SU-DHL-6 (cell line): Measurements from ENCODE around the gene EML6.

Experiments
- H2AFZ ChIP-seq: fragments of 200-600 bp; sonication (generic); 2 replicates; pipeline ENCODE4 v1.6.1; 2014; ENCODE audit warnings: low read depth, mild to moderate bottlenecking, moderate library complexity, mixed read lengths, antibody characterized with exemption, low read length; ENCODE audit not compliant: severe bottlenecking
- H3F3A ChIP-seq: fragments of 200-600 bp; shearing (Covaris generic); 2 replicates; pipeline ENCODE4 v1.6.0; 2016; ENCODE audit warnings: antibody characterized with exemption, mild to moderate bottlenecking; ENCODE audit not compliant: insufficient read depth
- H3K27ac ChIP-seq: fragments of 200-600 bp; sonication (generic); 2 replicates; pipeline ENCODE4 v1.5.1; 2016; ENCODE audit warnings: low read depth, mild to moderate bottlenecking, low read length, moderate library complexity, mixed read lengths
- H3K27me3 ChIP-seq: fragments of 200-600 bp; sonication (generic), shearing (Covaris generic); 2 replicates; pipeline ENCODE4 v1.6.0; 2014; ENCODE audit warnings: mild to moderate bottlenecking, low read length
- H3K36me3 ChIP-seq: fragments of 200-600 bp; sonication (generic); 2 replicates; pipeline ENCODE4 v1.6.1; 2014; ENCODE audit warnings: mild to moderate bottlenecking, low read length, mixed read lengths
- H3K4me2 ChIP-seq: fragments of 300-600, 200-600 bp; shearing (Covaris generic), sonication (generic); 2 replicates; pipeline ENCODE4 v1.6.0; 2014; ENCODE audit warnings: low read length, low read depth, mild to moderate bottlenecking; ENCODE audit not compliant: poor library complexity, severe bottlenecking
- H3K4me3 ChIP-seq: fragments of 200-600 bp; sonication (generic); 2 replicates; pipeline ENCODE4 v1.5.1; 2014; ENCODE audit warnings: antibody characterized with exemption, low read length, mild to moderate bottlenecking, mixed read lengths; ENCODE audit not compliant: insufficient read depth, poor library complexity, severe bottlenecking
- H3K79me2 ChIP-seq: fragments of 200-600 bp; sonication (generic); 2 replicates; pipeline ENCODE4 v1.6.1; 2014; ENCODE audit warnings: mild to moderate bottlenecking, low read length, moderate library complexity; ENCODE audit not compliant: insufficient read depth
- H3K9ac ChIP-seq: fragments of 200-600 bp; sonication (generic); 2 replicates; pipeline ENCODE4 v1.7.0; 2014; ENCODE audit warnings: mild to moderate bottlenecking, low read length
- H3K9me2 ChIP-seq: fragments of 200-600 bp; sonication (generic); replicated peaks from 2 replicates; pipeline ENCODE4 v1.6.1; 2014; ENCODE audit warnings: low read length; ENCODE audit not compliant: insufficient read depth
- H3K9me3 ChIP-seq: fragments of 200-600 bp; sonication (generic); 2 replicates; pipeline ENCODE4 v1.6.1; 2014; ENCODE audit warnings: low read length, mixed read lengths; ENCODE audit not compliant: insufficient read depth
- H4K20me1 ChIP-seq: fragments of 200-600 bp; sonication (generic); 2 replicates; pipeline ENCODE4 v1.6.1; 2014; ENCODE audit warnings: low read depth, mild to moderate bottlenecking, antibody characterized with exemption, low read length, moderate library complexity, mixed read lengths
- EZH2phosphoT487 ChIP-seq: fragments of 200-600 bp; sonication (generic), shearing (Covaris generic); conservative IDR thresholded peaks from 2 replicates; pipeline ENCODE4 v1.6.1; 2018; ENCODE audit warnings: mild to moderate bottlenecking, antibody characterized with exemption, low read length, moderate library complexity, mixed read lengths
- TF ChIP-seq, protein P1 (sequence below): fragments of 200-600 bp; sonication (generic); IDR thresholded peaks from one replicate; pipeline ENCODE4 v1.5.1; 2017; ENCODE audit warnings: antibody characterized with exemption, mild to moderate bottlenecking, low read length, moderate library complexity; ENCODE audit not compliant: insufficient read depth, poor library complexity, severe bottlenecking

EML6 gene

GRCh38 chr2:54850171-54851122 lies 127.0 kb downstream of the EML6 start:
- no peaks in the 10 kb centered on the region for H3F3A ChIP-seq
- no peaks in the 10 kb centered on the region for H3K9me3 ChIP-seq
- no peak overlapping the region for H3K27ac ChIP-seq
- no peaks in the 10 kb centered on the region for H3K9me2 ChIP-seq
- H2AFZ ChIP-seq: no peak overlapping the region
- TF ChIP-seq EZH2phosphoT487: no peak
- TF ChIP-seq, protein P1, sequence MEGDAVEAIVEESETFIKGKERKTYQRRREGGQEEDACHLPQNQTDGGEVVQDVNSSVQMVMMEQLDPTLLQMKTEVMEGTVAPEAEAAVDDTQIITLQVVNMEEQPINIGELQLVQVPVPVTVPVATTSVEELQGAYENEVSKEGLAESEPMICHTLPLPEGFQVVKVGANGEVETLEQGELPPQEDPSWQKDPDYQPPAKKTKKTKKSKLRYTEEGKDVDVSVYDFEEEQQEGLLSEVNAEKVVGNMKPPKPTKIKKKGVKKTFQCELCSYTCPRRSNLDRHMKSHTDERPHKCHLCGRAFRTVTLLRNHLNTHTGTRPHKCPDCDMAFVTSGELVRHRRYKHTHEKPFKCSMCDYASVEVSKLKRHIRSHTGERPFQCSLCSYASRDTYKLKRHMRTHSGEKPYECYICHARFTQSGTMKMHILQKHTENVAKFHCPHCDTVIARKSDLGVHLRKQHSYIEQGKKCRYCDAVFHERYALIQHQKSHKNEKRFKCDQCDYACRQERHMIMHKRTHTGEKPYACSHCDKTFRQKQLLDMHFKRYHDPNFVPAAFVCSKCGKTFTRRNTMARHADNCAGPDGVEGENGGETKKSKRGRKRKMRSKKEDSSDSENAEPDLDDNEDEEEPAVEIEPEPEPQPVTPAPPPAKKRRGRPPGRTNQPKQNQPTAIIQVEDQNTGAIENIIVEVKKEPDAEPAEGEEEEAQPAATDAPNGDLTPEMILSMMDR: no peak
- no peak overlapping the region for H3K4me2 ChIP-seq
- H4K20me1 ChIP-seq: no peaks in the 10 kb centered on the region
- 0 out of 2 replicates have a peak, but pooled peaks cover 3% of the 10 kb centered on the region for H3K36me3 ChIP-seq
- H3K4me3 ChIP-seq: no peak overlapping the region
- H3K79me2 ChIP-seq: no peaks in the 10 kb centered on the region
- H3K9ac ChIP-seq: no peak overlapping the region
- no peaks in the 10 kb centered on the region for H3K27me3 ChIP-seq

GRCh38 chr2:54853616-54854310 lies 130.3 kb downstream of the EML6 start:
- no peak overlapping the region for H3K4me2 ChIP-seq
- no peaks in the 10 kb centered on the region for H3K9me3 ChIP-seq
- H2AFZ ChIP-seq: no peak overlapping the region
- H3K9me2 ChIP-seq: no peaks in the 10 kb centered on the region
- no peaks in the 10 kb centered on the region for H3K27me3 ChIP-seq
- H3K27ac ChIP-seq: no peak overlapping the region
- TF ChIP-seq, protein P1: no peak
- TF ChIP-seq EZH2phosphoT487: no peak
- H3K79me2 ChIP-seq: no peaks in the 10 kb centered on the region
- no peaks in the 10 kb centered on the region for H3F3A ChIP-seq
- H4K20me1 ChIP-seq: no peaks in the 10 kb centered on the region
- H3K36me3 ChIP-seq: 0 out of 2 replicates have a peak, but pooled peaks cover 2% of the 10 kb centered on the region
- H3K4me3 ChIP-seq: no peak overlapping the region
- no peak overlapping the region for H3K9ac ChIP-seq

- H3K9me3 ChIP-seq: no peaks in the 10 kb centered on the region
- no peaks in the 10 kb centered on the region for H3K36me3 ChIP-seq
- H2AFZ ChIP-seq: no peak overlapping the region
- no peaks in the 10 kb centered on the region for H3K79me2 ChIP-seq
- no peak overlapping the region for H3K4me2 ChIP-seq
- H3K4me3 ChIP-seq: no peak overlapping the region
- H3F3A ChIP-seq: no peaks in the 10 kb centered on the region
- H3K27me3 ChIP-seq: no peaks in the 10 kb centered on the region
- H3K9ac ChIP-seq: no peak overlapping the region
- no peaks in the 10 kb centered on the region for H4K20me1 ChIP-seq
- H3K9me2 ChIP-seq: no peaks in the 10 kb centered on the region
- no peak for TF ChIP-seq EZH2phosphoT487
- TF ChIP-seq, protein P1: no peak
- no peak overlapping the region for H3K27ac ChIP-seq
Observed at GRCh38 chr2:54855434-54855833, 132.0 kb downstream of the EML6 start.
